K562 (cell line): ENCODE results near the gene CREB3L1. TPM values are rescaled to one million over a fixed set of nuclear protein-coding genes. Genes with fewer than 3 reads are reported as not detected.
A peak's percentile ranks its signal among the peaks of the same experiment; 100 is the strongest.

Experiments
- ATAC-seq: fragments of 200-7000 bp; cut with Tn5 transposase; 3 replicates; pipeline ENCODE4 v1.9.1; 2020; ENCODE audit warnings: moderate library complexity
- BruUV-seq: library from RNA; stranded (reverse); fragments of 400-500 nt; replicated peaks from 2 replicates; lab custom pipeline; 2021; lab: Mats Ljungman, UMichigan
- CTCF ChIA-PET: fragments of 300-600 bp; formaldehyde crosslinking; extraction: SDS; loops from one replicate; lab custom pipeline; 2021; ENCODE audit warnings: low intra/inter-chr PET ratio; lab: Yijun Ruan, JAX
- POLR2A ChIA-PET: fragments of 300-600, 350-650 bp; sonication (Branson Sonifier 250); formaldehyde crosslinking; extraction: SDS; loops from one replicate; lab custom pipeline; 2021; ENCODE audit warnings: antibody characterized with exemption, inconsistent platforms; lab: Yijun Ruan, JAX
- DNase-seq, 4 experiments: peaks; one replicate each; pipeline versions ENCODE4 v3.0.0 to v3.0.0-alpha.2; 2011 to 2018; ENCODE audit warnings: low spot score in 3 of 4, mixed read lengths in 3 of 4; ENCODE audit errors: extremely low read depth in 1 of 4
- FAIRE-seq: peaks from 2 replicates; lab custom pipeline; 2011; peaks lifted over from hg19 to GRCh38; lab: Jason Lieb, UNC
- H2AFZ ChIP-seq: 2 replicates; pipeline ENCODE4 v1.6.0; 2011; ENCODE audit warnings: low read depth, low read length, control low read depth, inconsistent platforms
- H3K27ac ChIP-seq: fragments of 200-600 bp; 3 replicates; pipeline ENCODE4 v1.8.0; 2011; ENCODE audit warnings: low read depth, mild to moderate bottlenecking, control low read depth, inconsistent platforms, low read length, moderate library complexity, mixed read lengths; ENCODE audit errors: extremely low read depth
- H3K27me3 ChIP-seq, 2 experiments: fragments of 300-600 bp in 1 of 2; 2 replicates in 1 of 2; 3 replicates in 1 of 2; pipeline versions ENCODE4 v1.6.0 to v1.8.0; 2011; ENCODE audit warnings: inconsistent platforms in 2 of 2, low read length in 2 of 2, mild to moderate bottlenecking in 1 of 2, mixed read lengths in 1 of 2, moderate library complexity in 1 of 2; ENCODE audit not compliant: control insufficient read depth in 2 of 2, insufficient read depth in 2 of 2
- H3K36me3 ChIP-seq: fragments of 300-600 bp; 3 replicates; pipeline ENCODE4 v1.8.0; 2011; ENCODE audit warnings: mild to moderate bottlenecking, low read length, inconsistent platforms; ENCODE audit not compliant: control insufficient read depth, insufficient read depth
- H3K4me1 ChIP-seq, 2 experiments: fragments of 200-600 bp in 1 of 2; replicated peaks in 1 of 2; 2 replicates in 1 of 2; 3 replicates in 1 of 2; pipeline versions ENCODE4 v1.5.1 to v1.8.0; 2011; ENCODE audit warnings: inconsistent platforms in 2 of 2, low read length in 2 of 2, mild to moderate bottlenecking in 1 of 2, mixed read lengths in 1 of 2, moderate library complexity in 1 of 2; ENCODE audit not compliant: control insufficient read depth in 2 of 2, insufficient read depth in 2 of 2
- H3K4me2 ChIP-seq: 2 replicates; pipeline ENCODE4 v1.6.1; 2011; ENCODE audit warnings: low read length, control low read depth, inconsistent platforms, mixed read lengths; ENCODE audit not compliant: insufficient read depth
- H3K4me3 ChIP-seq: fragments of 200-600 bp; sonication (generic), shearing (Covaris generic); 2 replicates; pipeline ENCODE4 v1.5.1; 2016; ENCODE audit warnings: control low read depth, inconsistent platforms
- H3K79me2 ChIP-seq: fragments of 200-600 bp; 3 replicates; pipeline ENCODE4 v1.8.0; 2011; ENCODE audit warnings: low read length, inconsistent platforms; ENCODE audit not compliant: control insufficient read depth, insufficient read depth
- H3K9ac ChIP-seq, 2 experiments: 2 replicates each; pipeline versions ENCODE4 v1.6.0 to v1.6.1; 2011; ENCODE audit warnings: low read depth in 2 of 2, low read length in 2 of 2, control low read depth in 1 of 2, inconsistent platforms in 1 of 2, mild to moderate bottlenecking in 1 of 2, mixed read lengths in 1 of 2; ENCODE audit not compliant: insufficient read depth in 1 of 2
- H3K9me1 ChIP-seq: one replicate; pipeline ENCODE4 v1.6.0; 2011; ENCODE audit warnings: inconsistent platforms, mild to moderate bottlenecking, low read length, moderate library complexity; ENCODE audit not compliant: control insufficient read depth, insufficient read depth
- H3K9me3 ChIP-seq: replicated peaks from 2 replicates; pipeline ENCODE4 v1.5.1; 2011; ENCODE audit warnings: low read depth, low read length, inconsistent platforms; ENCODE audit not compliant: control insufficient read depth, insufficient read depth
- H4K20me1 ChIP-seq: replicated peaks from 2 replicates; pipeline ENCODE4 v1.6.1; 2011; ENCODE audit warnings: low read length, inconsistent platforms, mixed read lengths; ENCODE audit not compliant: control insufficient read depth, insufficient read depth
- SMAD2 ChIP-seq: fragments of 150-350 bp; IDR thresholded peaks from 2 replicates; pipeline ENCODE4 v1.6.1; 2014; ENCODE audit warnings: low read depth, mild to moderate bottlenecking, low read length
- SP1 ChIP-seq: sonication (generic); formaldehyde crosslinking; IDR thresholded peaks from 2 replicates; pipeline ENCODE4 v1.8.1; 2022; ENCODE audit warnings: mild to moderate bottlenecking, missing genetic modification reagents
- ZBTB33 ChIP-seq: sonication (generic); formaldehyde crosslinking; IDR thresholded peaks from 2 replicates; pipeline ENCODE4 v1.8.1; 2023; ENCODE audit warnings: mild to moderate bottlenecking, missing genetic modification reagents
- ZBTB40 ChIP-seq, 2 experiments: fragments of 450-650 bp in 1 of 2; sonication (generic) in 1 of 2; formaldehyde crosslinking in 1 of 2; IDR thresholded peaks; 2 replicates each; pipeline versions ENCODE4 v1.7.1 to v1.9.0; 2016 to 2022; ENCODE audit warnings: inconsistent platforms in 1 of 2, mild to moderate bottlenecking in 1 of 2, missing genetic modification reagents in 1 of 2
- WGBS: fragments of 100-300 bp; shearing (Covaris generic); methylation state at CpG from one replicate; pipeline ENCODE4 v1.1.6; 2016; ENCODE audit warnings: low coverage, mixed read lengths; ENCODE audit not compliant: insufficient coverage; ENCODE audit errors: missing lambda C conversion rate; 5-methylcytosine and 5-hydroxymethylcytosine counted together
- in situ Hi-C: fragments of 300-500 bp; cut with MboI; formaldehyde crosslinking; loops from 4 replicates; pipeline ENCODE4 v1.15.0; 2018; ENCODE audit warnings: inconsistent platforms, mixed read lengths
- intact Hi-C: fragments of 100-400 bp; cut with micrococcal nuclease; formaldehyde crosslinking; loops from 2 replicates; pipeline ENCODE4 v1.14.2; 2022
- polyA plus RNA-seq, 8 experiments: library from polyadenylated mRNA; depleted of rRNA in 4 of 8; stranded (reverse) in 5 of 8; unstranded in 3 of 8; fragments of >200 nt; fragmentation: Nextera tagmentation in 2 of 8; fragmentation: Illumina TruSeq in 1 of 8; extraction: Ambion mirVana in 2 of 8; extraction: Trizol in 1 of 8; gene quantifications; 2 replicates each; pipeline versions ENCODE4 v1.2.1 to v1.2.3, GENCODE V29; 2011 to 2014; ENCODE audit warnings: inconsistent platforms in 1 of 8, missing spikeins in 1 of 8
- total RNA-seq, 7 experiments: library from RNA; depleted of rRNA in 6 of 7; stranded (reverse); fragments of >200 nt in 6 of 7; fragmentation: Illumina TruSeq in 2 of 7; extraction: Trizol in 2 of 7; gene quantifications; 2 replicates each; pipeline versions ENCODE4 v1.2.1 to v1.2.3, GENCODE V29; 2011 to 2021; ENCODE audit warnings: low replicate concordance in 1 of 7

The CREB3L1 gene
- total and polyA plus RNA-seq, 9 of the 15 experiments (the other 6 are each of a cell fraction or from before 2014, with no cell fraction given), result 1.2 to 27.6 (median 3.7) TPM

GRCh38 chr11:46336563-46337180, 59.2 kb downstream of the CREB3L1 start (continued):
- 0 out of 2 replicates have a peak, but pooled peaks have one; percentile 29 for TF ChIP-seq ZBTB33 (CRISPR knock-in tag)

- Histone ChIP-seq H3K4me3 (no peak overlapping the region), H3K9me1 (no peaks in the 10 kb centered on the region), H3K9ac (no peak overlapping the region), H3K79me2 (no peaks in the 10 kb centered on the region), H3K27me3 (peaks cover 11 to 43% of the 10 kb centered on the region in 2 experiments; a peak in 4 of 5 replicates), H2AFZ (no peak overlapping the region), H4K20me1 (no peaks in the 10 kb centered on the region), H3K36me3 (no peaks in the 10 kb centered on the region), H3K4me1 (peaks cover 16 to 33% of the 10 kb centered on the region in 2 experiments), H3K9me3 (no peaks in the 10 kb centered on the region), H3K4me2 (no peak overlapping the region), H3K27ac (no peak overlapping the region)
- POLR2A ChIA-PET, result interaction anchor here (1.1 kb wide), 1 partner anchor 89 kb away, joined by 3 read pairs; no protein-coding TSS in a partner anchor
- WGBS, result 29% methylated on average over 12 of the region's 13 CpGs
- ATAC-seq (no peak), FAIRE-seq (no peak), DNase-seq (peak in 2 of 4 experiments; percentile 27 to 33)
- no TSS peak for BruUV-seq
- intact Hi-C loops (no loop called here), in situ Hi-C loops (no loop called here)
- CTCF ChIA-PET, result no interaction called here
- TF ChIP-seq SP1 (no peak), ZBTB40 (IDR thresholded peaks at IDR 0.05) (peak; percentile 81), ZBTB40 (CRISPR knock-in tag; IDR thresholded peaks at IDR 0.05) (peak; percentile 87), SMAD2 (no peak)
Observed at GRCh38 chr11:46337626-46338345, 60.3 kb downstream of the CREB3L1 start.
